Neural cell (in vitro differentiated cells): ENCODE data around the gene FANCC. TPM values are rescaled to one million over a fixed set of nuclear protein-coding genes. Genes with fewer than 3 reads are reported as not detected.

Source experiments
- H2AFZ ChIP-seq: fragments of 200-600, 300-800 bp; sonication (generic), shearing (Covaris generic); 2 replicates; pipeline ENCODE4 v1.6.0; 2014; ENCODE audit warnings: low read depth, mild to moderate bottlenecking, antibody characterized with exemption, low read length, moderate library complexity
- H3F3A ChIP-seq: fragments of 200-600 bp; shearing (Covaris generic); 2 replicates; pipeline ENCODE4 v1.6.1; 2016; ENCODE audit warnings: mild to moderate bottlenecking, moderate library complexity, mixed read lengths, antibody characterized with exemption, low read length; ENCODE audit not compliant: insufficient read depth, poor library complexity, severe bottlenecking
- H3K27ac ChIP-seq: fragments of 200-600, 300-800 bp; sonication (generic), shearing (Covaris generic); 2 replicates; pipeline ENCODE4 v1.5.1; 2014; ENCODE audit warnings: mild to moderate bottlenecking, low read length, moderate library complexity
- H3K27me3 ChIP-seq: fragments of 300-800, 200-600 bp; sonication (generic), shearing (Covaris generic); 2 replicates; pipeline ENCODE4 v1.6.0; 2014; ENCODE audit warnings: mild to moderate bottlenecking, low read depth, low read length, moderate library complexity; ENCODE audit not compliant: insufficient read depth
- H3K36me3 ChIP-seq: fragments of 300-800, 200-600 bp; sonication (generic), shearing (Covaris generic); 2 replicates; pipeline ENCODE4 v1.5.1; 2014; ENCODE audit warnings: mild to moderate bottlenecking, antibody characterized with exemption, low read length, moderate library complexity; ENCODE audit not compliant: insufficient read depth
- H3K4me2 ChIP-seq: fragments of 300-800, 200-600 bp; sonication (generic), shearing (Covaris generic); 2 replicates; pipeline ENCODE4 v1.6.0; 2014; ENCODE audit warnings: mild to moderate bottlenecking, low read length
- H3K4me3 ChIP-seq: fragments of 300-800, 200-600 bp; sonication (generic), shearing (Covaris generic); 2 replicates; pipeline ENCODE4 v1.5.1; 2014; ENCODE audit warnings: mild to moderate bottlenecking, low read length, moderate library complexity
- H3K79me2 ChIP-seq: fragments of 200-600 bp; shearing (Covaris generic); replicated peaks from 2 replicates; pipeline ENCODE4 v1.6.0; 2014; ENCODE audit warnings: mild to moderate bottlenecking, low read length, moderate library complexity; ENCODE audit not compliant: insufficient read depth
- H3K9ac ChIP-seq: fragments of 300-800, 200-600 bp; sonication (generic), shearing (Covaris generic); 2 replicates; pipeline ENCODE4 v1.6.1; 2016; ENCODE audit warnings: mild to moderate bottlenecking, low read length, mixed read lengths
- H3K9me2 ChIP-seq: fragments of 200-600 bp; shearing (Covaris generic); 2 replicates; pipeline ENCODE4 v1.6.1; 2016; ENCODE audit warnings: mild to moderate bottlenecking, low read length, mixed read lengths; ENCODE audit not compliant: insufficient read depth
- H3K9me3 ChIP-seq: fragments of 200-600, 300-800 bp; sonication (generic), shearing (Covaris generic); 2 replicates; pipeline ENCODE4 v1.6.1; 2016; ENCODE audit warnings: mild to moderate bottlenecking, mixed run types, low read length, moderate library complexity, mixed read lengths
- H4K20me1 ChIP-seq: fragments of 200-600 bp; shearing (Covaris generic); 2 replicates; pipeline ENCODE4 v1.6.1; 2016; ENCODE audit warnings: mild to moderate bottlenecking, mixed run types; ENCODE audit not compliant: insufficient read depth
- EP300 ChIP-seq: fragments of 450-650 bp; conservative IDR thresholded peaks from 2 replicates; pipeline ENCODE4 v1.6.1; 2014; ENCODE audit warnings: antibody characterized with exemption, mild to moderate bottlenecking, moderate library complexity; ENCODE audit not compliant: poor library complexity, severe bottlenecking
- EZH2 ChIP-seq: fragments of 200-600, 300-800 bp; shearing (Covaris generic), sonication (generic); IDR thresholded peaks from 2 replicates; pipeline ENCODE4 v1.6.1; 2014; ENCODE audit warnings: antibody characterized with exemption, low read length, borderline replicate concordance, mild to moderate bottlenecking; ENCODE audit not compliant: insufficient read depth, poor library complexity, severe bottlenecking
- MXI1 ChIP-seq: fragments of 450-650 bp; conservative IDR thresholded peaks from 2 replicates; pipeline ENCODE4 v1.6.1; 2014; ENCODE audit warnings: antibody characterized with exemption, mild to moderate bottlenecking; ENCODE audit not compliant: poor library complexity, severe bottlenecking
- POLR2AphosphoS5 ChIP-seq: IDR thresholded peaks from 2 replicates; pipeline ENCODE4 v1.6.1; 2012
- RAD21 ChIP-seq: fragments of 450-650 bp; conservative IDR thresholded peaks from 2 replicates; pipeline ENCODE4 v1.6.1; 2014; ENCODE audit warnings: antibody characterized with exemption, mild to moderate bottlenecking, moderate library complexity
- SMC3 ChIP-seq: fragments of 450-650 bp; conservative IDR thresholded peaks from 2 replicates; pipeline ENCODE4 v1.6.1; 2014; ENCODE audit warnings: antibody characterized with exemption, mild to moderate bottlenecking, moderate library complexity; ENCODE audit not compliant: poor library complexity
- TAF1 ChIP-seq: IDR thresholded peaks from 2 replicates; pipeline ENCODE4 v1.6.1; 2012; ENCODE audit warnings: low read depth
- polyA plus RNA-seq: library from polyadenylated mRNA; depleted of rRNA; stranded (reverse); fragments of >200 nt; gene quantifications from 2 replicates; pipeline ENCODE4 v1.2.3, GENCODE V29; 2014
- TF ChIP-seq, protein P1 (sequence below): IDR thresholded peaks from 2 replicates; pipeline ENCODE4 v1.6.1; 2012; ENCODE audit warnings: borderline replicate concordance
- TF ChIP-seq, protein P2 (sequence below): fragments of 450-650 bp; IDR thresholded peaks from 2 replicates; pipeline ENCODE4 v1.5.1; 2014; ENCODE audit warnings: antibody characterized with exemption, mild to moderate bottlenecking, moderate library complexity; ENCODE audit not compliant: poor library complexity, severe bottlenecking

Gene FANCC
- polyA plus RNA-seq, 1 donor from 2014 or later: 9.7 TPM

DNA sequence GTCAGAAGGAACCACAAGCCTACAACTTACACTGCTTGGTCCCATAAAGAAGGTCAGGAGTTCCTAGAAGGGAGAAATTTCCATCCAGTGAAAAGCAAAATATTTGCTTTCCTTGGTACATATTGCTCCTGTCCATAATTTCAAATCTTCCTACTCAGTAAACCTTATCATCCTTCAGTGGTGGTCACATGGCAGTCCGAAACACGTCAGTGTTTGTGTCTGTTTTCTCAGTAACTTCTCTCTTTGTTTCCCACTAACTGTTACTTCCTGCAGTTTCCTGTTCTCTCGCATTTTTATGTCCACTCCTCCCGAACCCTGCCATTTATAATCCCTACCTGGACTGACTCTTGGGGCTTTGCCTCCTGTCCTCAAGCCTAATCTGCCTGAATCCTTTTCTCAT is 129.1 kb downstream of the FANCC start:
- H3K36me3 ChIP-seq: no peaks in the 10 kb centered on the region
- no peak overlapping the region for H3K4me3 ChIP-seq
- H3F3A ChIP-seq: no peaks in the 10 kb centered on the region
- H2AFZ ChIP-seq: no peak overlapping the region
- H3K79me2 ChIP-seq: no peaks in the 10 kb centered on the region
- H3K9me3 ChIP-seq: no peaks in the 10 kb centered on the region
- no peaks in the 10 kb centered on the region for H4K20me1 ChIP-seq
- no peak overlapping the region for H3K4me2 ChIP-seq
- no peak overlapping the region for H3K9ac ChIP-seq
- no peak overlapping the region for H3K27ac ChIP-seq
- TF ChIP-seq TAF1 (no peak), POLR2AphosphoS5 (no peak), RAD21 (no peak), SMC3 (no peak), EP300 (no peak), MXI1 (no peak), EZH2 (no peak)
- TF ChIP-seq, protein P1, sequence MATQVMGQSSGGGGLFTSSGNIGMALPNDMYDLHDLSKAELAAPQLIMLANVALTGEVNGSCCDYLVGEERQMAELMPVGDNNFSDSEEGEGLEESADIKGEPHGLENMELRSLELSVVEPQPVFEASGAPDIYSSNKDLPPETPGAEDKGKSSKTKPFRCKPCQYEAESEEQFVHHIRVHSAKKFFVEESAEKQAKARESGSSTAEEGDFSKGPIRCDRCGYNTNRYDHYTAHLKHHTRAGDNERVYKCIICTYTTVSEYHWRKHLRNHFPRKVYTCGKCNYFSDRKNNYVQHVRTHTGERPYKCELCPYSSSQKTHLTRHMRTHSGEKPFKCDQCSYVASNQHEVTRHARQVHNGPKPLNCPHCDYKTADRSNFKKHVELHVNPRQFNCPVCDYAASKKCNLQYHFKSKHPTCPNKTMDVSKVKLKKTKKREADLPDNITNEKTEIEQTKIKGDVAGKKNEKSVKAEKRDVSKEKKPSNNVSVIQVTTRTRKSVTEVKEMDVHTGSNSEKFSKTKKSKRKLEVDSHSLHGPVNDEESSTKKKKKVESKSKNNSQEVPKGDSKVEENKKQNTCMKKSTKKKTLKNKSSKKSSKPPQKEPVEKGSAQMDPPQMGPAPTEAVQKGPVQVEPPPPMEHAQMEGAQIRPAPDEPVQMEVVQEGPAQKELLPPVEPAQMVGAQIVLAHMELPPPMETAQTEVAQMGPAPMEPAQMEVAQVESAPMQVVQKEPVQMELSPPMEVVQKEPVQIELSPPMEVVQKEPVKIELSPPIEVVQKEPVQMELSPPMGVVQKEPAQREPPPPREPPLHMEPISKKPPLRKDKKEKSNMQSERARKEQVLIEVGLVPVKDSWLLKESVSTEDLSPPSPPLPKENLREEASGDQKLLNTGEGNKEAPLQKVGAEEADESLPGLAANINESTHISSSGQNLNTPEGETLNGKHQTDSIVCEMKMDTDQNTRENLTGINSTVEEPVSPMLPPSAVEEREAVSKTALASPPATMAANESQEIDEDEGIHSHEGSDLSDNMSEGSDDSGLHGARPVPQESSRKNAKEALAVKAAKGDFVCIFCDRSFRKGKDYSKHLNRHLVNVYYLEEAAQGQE: no peak
- TF ChIP-seq, protein P2, sequence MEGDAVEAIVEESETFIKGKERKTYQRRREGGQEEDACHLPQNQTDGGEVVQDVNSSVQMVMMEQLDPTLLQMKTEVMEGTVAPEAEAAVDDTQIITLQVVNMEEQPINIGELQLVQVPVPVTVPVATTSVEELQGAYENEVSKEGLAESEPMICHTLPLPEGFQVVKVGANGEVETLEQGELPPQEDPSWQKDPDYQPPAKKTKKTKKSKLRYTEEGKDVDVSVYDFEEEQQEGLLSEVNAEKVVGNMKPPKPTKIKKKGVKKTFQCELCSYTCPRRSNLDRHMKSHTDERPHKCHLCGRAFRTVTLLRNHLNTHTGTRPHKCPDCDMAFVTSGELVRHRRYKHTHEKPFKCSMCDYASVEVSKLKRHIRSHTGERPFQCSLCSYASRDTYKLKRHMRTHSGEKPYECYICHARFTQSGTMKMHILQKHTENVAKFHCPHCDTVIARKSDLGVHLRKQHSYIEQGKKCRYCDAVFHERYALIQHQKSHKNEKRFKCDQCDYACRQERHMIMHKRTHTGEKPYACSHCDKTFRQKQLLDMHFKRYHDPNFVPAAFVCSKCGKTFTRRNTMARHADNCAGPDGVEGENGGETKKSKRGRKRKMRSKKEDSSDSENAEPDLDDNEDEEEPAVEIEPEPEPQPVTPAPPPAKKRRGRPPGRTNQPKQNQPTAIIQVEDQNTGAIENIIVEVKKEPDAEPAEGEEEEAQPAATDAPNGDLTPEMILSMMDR: no peak
- H3K27me3 ChIP-seq: no peaks in the 10 kb centered on the region
- H3K9me2 ChIP-seq: no peaks in the 10 kb centered on the region

DNA sequence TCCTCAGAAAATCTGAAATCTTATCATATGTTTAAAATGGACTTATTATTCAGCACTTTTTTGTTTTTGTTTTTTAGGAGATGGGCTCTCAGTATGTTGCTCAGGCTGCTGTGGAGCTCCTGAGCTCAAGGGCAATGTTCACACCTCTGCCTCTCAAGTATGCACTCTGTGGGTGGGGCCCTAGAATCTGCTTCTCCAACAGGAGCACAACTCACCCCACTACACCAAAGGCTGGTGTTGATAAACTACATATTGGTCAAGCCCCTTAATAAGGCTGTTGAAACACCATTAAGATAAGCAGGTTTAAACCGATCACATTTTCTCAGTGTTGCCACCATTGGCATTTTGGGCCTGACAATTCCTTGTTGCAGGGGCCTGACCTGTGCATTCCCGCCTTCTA is 131.6 kb downstream of the FANCC start:
- Histone ChIP-seq H3K4me2 (no peak overlapping the region), H4K20me1 (no peaks in the 10 kb centered on the region), H3K27ac (no peak overlapping the region), H3K36me3 (no peaks in the 10 kb centered on the region), H3K9me3 (no peaks in the 10 kb centered on the region), H3F3A (no peaks in the 10 kb centered on the region), H3K9me2 (peaks cover 1% of the 10 kb centered on the region), H2AFZ (no peak overlapping the region), H3K4me3 (no peak overlapping the region), H3K27me3 (no peaks in the 10 kb centered on the region), H3K9ac (no peak overlapping the region), H3K79me2 (no peaks in the 10 kb centered on the region)
- TF ChIP-seq POLR2AphosphoS5: no peak
- TF ChIP-seq, protein P2: no peak
- TF ChIP-seq MXI1: no peak
- TF ChIP-seq TAF1: no peak
- no peak for TF ChIP-seq RAD21
- TF ChIP-seq SMC3: no peak
- TF ChIP-seq, protein P1: no peak
- no peak for TF ChIP-seq EZH2
- TF ChIP-seq EP300: no peak
